GM21390 (cell line): Measurements from ENCODE around the gene NOD1.

Source experiments
- ATAC-seq: cut with Tn5 transposase; IDR thresholded peaks from one replicate; pipeline ENCODE4 v1.9.1; 2021; ENCODE audit not compliant: unreplicated experiment

NOD1 gene

GRCh38 chr7:30472081-30472783, 6.4 kb downstream of the NOD1 start:
- no peak for ATAC-seq

- ATAC-seq, result no peak
These were observed 7.4 kb downstream of the NOD1 start for GRCh38 chr7:30471205-30471604.

GRCh38 chr7:30470771-30471170, 7.8 kb downstream of the NOD1 start:
- no peak for ATAC-seq

- ATAC-seq, result no peak
These were observed 8.3 kb downstream of the NOD1 start for GRCh38 chr7:30470163-30470770.

- no peak for ATAC-seq
These were observed 9.3 kb downstream of the NOD1 start for GRCh38 chr7:30469303-30469702.

GRCh38 chr7:30468791-30469190, 9.8 kb downstream of the NOD1 start:
- ATAC-seq, result no peak

- no peak for ATAC-seq
These were observed 10.5 kb downstream of the NOD1 start for GRCh38 chr7:30468041-30468440.

- no peak for ATAC-seq
These were observed 11.3 kb downstream of the NOD1 start for GRCh38 chr7:30467271-30467670.

- ATAC-seq, result no peak
These were observed 12.3 kb downstream of the NOD1 start for GRCh38 chr7:30466266-30466665.

- no peak for ATAC-seq
These were observed 12.8 kb downstream of the NOD1 start for GRCh38 chr7:30465811-30466180.

GRCh38 chr7:30465046-30465810, 13.4 kb downstream of the NOD1 start:
- no peak for ATAC-seq

GRCh38 chr7:30464231-30464671, 14.3 kb downstream of the NOD1 start:
- ATAC-seq, result peak; percentile 51

- peak; percentile 69 for ATAC-seq
These were observed 15.0 kb downstream of the NOD1 start for GRCh38 chr7:30463405-30464145.

- ATAC-seq, result no peak
These were observed 16.4 kb downstream of the NOD1 start for GRCh38 chr7:30462179-30462578.

GRCh38 chr7:30460246-30460633, 18.3 kb downstream of the NOD1 start:
- ATAC-seq, result no peak

- ATAC-seq, result no peak
These were observed 18.9 kb downstream of the NOD1 start for GRCh38 chr7:30459591-30460245.

- ATAC-seq, result no peak
These were observed 20.3 kb downstream of the NOD1 start for GRCh38 chr7:30458311-30458710.

- no peak for ATAC-seq
These were observed 24.7 kb downstream of the NOD1 start for GRCh38 chr7:30453921-30454320.

- no peak for ATAC-seq
These were observed 25.6 kb downstream of the NOD1 start for GRCh38 chr7:30453016-30453415.

- ATAC-seq, result no peak
These were observed 26.2 kb downstream of the NOD1 start for GRCh38 chr7:30452280-30452930.
